Activated effector memory CD4-positive, alpha-beta T cell treated with anti-CD3 and anti-CD28 coated beads, Interleukin-2, amount 50 U/mL, for 16 hours (primary cell): ENCODE measurements around the gene TSPAN14.

Experiments
- DNase-seq: peaks from one replicate; pipeline ENCODE4 v3.0.0-alpha.2; 2020

The TSPAN14 gene

GRCh38 chr10:80552151-80552646, 98.1 kb downstream of the TSPAN14 start:
- no peak for DNase-seq

- no peak for DNase-seq
Observed at GRCh38 chr10:80553436-80553835, 99.3 kb downstream of the TSPAN14 start.

GRCh38 chr10:80554050-80554449, 99.9 kb downstream of the TSPAN14 start:
- DNase-seq: no peak

- DNase-seq: no peak
Observed at GRCh38 chr10:80555415-80555814, 101.3 kb downstream of the TSPAN14 start.

- DNase-seq: no peak
Observed at GRCh38 chr10:80561950-80562349, 107.8 kb downstream of the TSPAN14 start.

- DNase-seq: no peak
Observed at GRCh38 chr10:80567292-80567691, 113.2 kb downstream of the TSPAN14 start.

GRCh38 chr10:80569131-80569895, 115.2 kb downstream of the TSPAN14 start:
- no peak for DNase-seq

GRCh38 chr10:80571352-80571751, 117.2 kb downstream of the TSPAN14 start:
- DNase-seq: no peak

GRCh38 chr10:80579181-80579763, 125.2 kb downstream of the TSPAN14 start:
- DNase-seq: no peak

GRCh38 chr10:80579849-80580637, 125.9 kb downstream of the TSPAN14 start:
- DNase-seq: no peak

- DNase-seq: no peak
Observed at GRCh38 chr10:80580638-80581468, 126.7 kb downstream of the TSPAN14 start.

GRCh38 chr10:80581469-80581835, 127.3 kb downstream of the TSPAN14 start:
- no peak for DNase-seq

- no peak for DNase-seq
Observed at GRCh38 chr10:80582286-80582960, 128.3 kb downstream of the TSPAN14 start.
